Stomach (tissue), 4 donors: ENCODE results near the gene TRIOBP.

Experiments
- EP300 ChIP-seq: sonication (generic); formaldehyde crosslinking; IDR thresholded peaks from one replicate; pipeline ENCODE4 v1.6.1; 2017; ENCODE audit warnings: antibody characterized with exemption
- POLR2A ChIP-seq, 4 donors: fragments of 450-650 bp; IDR thresholded peaks; one replicate each; pipeline ENCODE4 v1.6.1; 2016; ENCODE audit warnings: antibody characterized with exemption in 4 of 4, control low read depth in 2 of 4, mild to moderate bottlenecking in 1 of 4, moderate library complexity in 1 of 4
- POLR2AphosphoS5 ChIP-seq, 3 donors: sonication (generic); formaldehyde crosslinking; IDR thresholded peaks; one replicate each; pipeline ENCODE4 v1.6.1; 2016; ENCODE audit warnings: antibody characterized with exemption in 3 of 3
- TF ChIP-seq, protein P1 (sequence below), 7 experiments: fragments of 450-650 bp in 4 of 7; fragments of 200-600 bp in 3 of 7; sonication (generic) in 3 of 7; IDR thresholded peaks; one replicate each; pipeline ENCODE4 v1.5.1; 2016 to 2019; ENCODE audit warnings: antibody characterized with exemption in 7 of 7, control low read depth in 2 of 7, mild to moderate bottlenecking in 1 of 7

DNA sequence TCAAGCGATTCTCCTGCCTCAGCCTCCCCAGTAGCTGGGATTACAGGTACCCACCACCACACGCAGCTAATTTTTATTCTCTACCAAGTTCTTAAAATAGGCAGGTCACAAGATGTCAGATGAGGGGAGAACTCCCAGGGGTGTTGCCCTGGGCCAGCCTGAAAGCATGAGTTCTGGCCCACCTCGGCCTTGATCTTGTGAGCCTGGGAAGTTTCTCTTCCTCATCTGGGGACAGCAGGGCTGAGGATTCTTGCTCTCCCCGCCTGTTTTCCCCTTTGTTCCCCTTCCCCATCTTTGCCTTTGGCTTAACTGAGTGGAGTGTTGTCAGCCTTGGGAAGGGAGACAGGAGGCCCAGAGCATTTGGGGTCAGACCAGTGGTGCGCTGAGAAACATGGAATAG, 34.8 kb upstream of the TRIOBP start:
- TF ChIP-seq POLR2A (IDR thresholded peaks at IDR 0.05) (no peak), POLR2AphosphoS5 (IDR thresholded peaks at IDR 0.05) (no peak), EP300 (no peak)
- TF ChIP-seq, protein P1, sequence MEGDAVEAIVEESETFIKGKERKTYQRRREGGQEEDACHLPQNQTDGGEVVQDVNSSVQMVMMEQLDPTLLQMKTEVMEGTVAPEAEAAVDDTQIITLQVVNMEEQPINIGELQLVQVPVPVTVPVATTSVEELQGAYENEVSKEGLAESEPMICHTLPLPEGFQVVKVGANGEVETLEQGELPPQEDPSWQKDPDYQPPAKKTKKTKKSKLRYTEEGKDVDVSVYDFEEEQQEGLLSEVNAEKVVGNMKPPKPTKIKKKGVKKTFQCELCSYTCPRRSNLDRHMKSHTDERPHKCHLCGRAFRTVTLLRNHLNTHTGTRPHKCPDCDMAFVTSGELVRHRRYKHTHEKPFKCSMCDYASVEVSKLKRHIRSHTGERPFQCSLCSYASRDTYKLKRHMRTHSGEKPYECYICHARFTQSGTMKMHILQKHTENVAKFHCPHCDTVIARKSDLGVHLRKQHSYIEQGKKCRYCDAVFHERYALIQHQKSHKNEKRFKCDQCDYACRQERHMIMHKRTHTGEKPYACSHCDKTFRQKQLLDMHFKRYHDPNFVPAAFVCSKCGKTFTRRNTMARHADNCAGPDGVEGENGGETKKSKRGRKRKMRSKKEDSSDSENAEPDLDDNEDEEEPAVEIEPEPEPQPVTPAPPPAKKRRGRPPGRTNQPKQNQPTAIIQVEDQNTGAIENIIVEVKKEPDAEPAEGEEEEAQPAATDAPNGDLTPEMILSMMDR (IDR thresholded peaks at IDR 0.05), result no peak
